ENCODE results near the gene CYP3A4. TPM values are rescaled to one million over a fixed set of nuclear protein-coding genes. Genes with fewer than 3 reads are reported as not detected.
"Not testable (repeated sequence)": the region's sequence is repeated elsewhere in the genome, so short reads cannot be mapped to it uniquely, and the experiment has no call there.

Gene CYP3A4
- total RNA-seq, 1 experiment from 2014 or later: not detected

DNA sequence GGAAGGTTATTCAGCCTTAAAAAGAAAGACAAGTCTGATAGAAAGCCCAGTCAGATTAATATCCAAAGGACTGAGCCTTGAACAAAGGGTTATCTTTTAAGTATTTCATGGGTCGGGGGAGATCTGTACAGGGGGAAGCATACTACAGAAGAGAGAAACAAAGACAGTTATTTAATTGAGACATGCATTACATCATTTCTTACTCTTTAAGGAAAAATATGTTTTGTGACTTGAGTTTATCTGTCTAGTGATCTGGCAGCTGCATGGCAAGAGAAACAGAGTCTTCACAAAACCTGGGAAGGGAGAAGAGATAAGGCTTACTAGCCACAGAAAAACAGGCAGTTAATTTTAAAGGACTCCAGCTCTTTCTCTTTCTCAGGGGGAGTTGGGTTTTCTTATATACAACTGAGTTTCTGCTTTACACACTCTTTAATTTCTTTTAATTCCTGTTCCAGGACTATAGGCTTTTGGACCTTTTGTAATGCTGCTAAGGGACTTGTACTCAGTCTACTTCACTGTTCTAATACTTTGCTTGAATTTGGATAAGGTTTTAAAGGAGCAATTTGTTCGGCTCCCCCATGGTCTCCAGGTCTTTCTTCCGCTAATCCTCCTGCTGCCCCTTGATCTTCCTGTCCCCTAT, 23.0 kb upstream of the CYP3A4 start:
- H3K27me3 ChIP-seq (replicated peaks; ENCODE audit: control insufficient read depth, insufficient read depth, low read length): no peaks in the 10 kb centered on the region
- no TSS peak for BruUV-seq (replicated peaks)
- DNase-seq: no peak
- Mint-ChIP-seq H3K4me1 (ENCODE audit: low read depth, unreplicated experiment) (no peaks in the 10 kb centered on the region), H3K27me3 (ENCODE audit: insufficient read depth, unreplicated experiment) (peaks cover 6% of the 10 kb centered on the region), H3K9me3 (ENCODE audit: unreplicated experiment) (peaks cover 22% of the 10 kb centered on the region), H3K27ac (ENCODE audit: unreplicated experiment) (no peak overlapping the region), H3K4me3 (ENCODE audit: unreplicated experiment) (no peak overlapping the region), H3K36me3 (ENCODE audit: insufficient read depth, unreplicated experiment) (no peaks in the 10 kb centered on the region)
- TF ChIP-seq, protein P1, sequence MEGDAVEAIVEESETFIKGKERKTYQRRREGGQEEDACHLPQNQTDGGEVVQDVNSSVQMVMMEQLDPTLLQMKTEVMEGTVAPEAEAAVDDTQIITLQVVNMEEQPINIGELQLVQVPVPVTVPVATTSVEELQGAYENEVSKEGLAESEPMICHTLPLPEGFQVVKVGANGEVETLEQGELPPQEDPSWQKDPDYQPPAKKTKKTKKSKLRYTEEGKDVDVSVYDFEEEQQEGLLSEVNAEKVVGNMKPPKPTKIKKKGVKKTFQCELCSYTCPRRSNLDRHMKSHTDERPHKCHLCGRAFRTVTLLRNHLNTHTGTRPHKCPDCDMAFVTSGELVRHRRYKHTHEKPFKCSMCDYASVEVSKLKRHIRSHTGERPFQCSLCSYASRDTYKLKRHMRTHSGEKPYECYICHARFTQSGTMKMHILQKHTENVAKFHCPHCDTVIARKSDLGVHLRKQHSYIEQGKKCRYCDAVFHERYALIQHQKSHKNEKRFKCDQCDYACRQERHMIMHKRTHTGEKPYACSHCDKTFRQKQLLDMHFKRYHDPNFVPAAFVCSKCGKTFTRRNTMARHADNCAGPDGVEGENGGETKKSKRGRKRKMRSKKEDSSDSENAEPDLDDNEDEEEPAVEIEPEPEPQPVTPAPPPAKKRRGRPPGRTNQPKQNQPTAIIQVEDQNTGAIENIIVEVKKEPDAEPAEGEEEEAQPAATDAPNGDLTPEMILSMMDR (IDR thresholded peaks at IDR 0.05; ENCODE audit: insufficient read depth in 1 of 2, low read depth in 1 of 2, low read length in 1 of 2, severe bottlenecking in 1 of 2, unreplicated experiment in 1 of 2): no peak
- H3K9me3 ChIP-seq: peaks cover 12% of the 10 kb centered on the region
- no peak overlapping the region for H3K4me3 ChIP-seq (ENCODE audit: low read depth, low read length)
- ChIA-PET POLR2A (no interaction called here), CTCF (no interaction called here)
- H3K4me1 ChIP-seq: no peaks in the 10 kb centered on the region
- no peaks in the 10 kb centered on the region for H3K36me3 ChIP-seq (ENCODE audit: control insufficient read depth, insufficient read depth, low read length)
- intact Hi-C loops (cut with micrococcal nuclease; ENCODE audit: unreplicated experiment): no loop called here

DNA sequence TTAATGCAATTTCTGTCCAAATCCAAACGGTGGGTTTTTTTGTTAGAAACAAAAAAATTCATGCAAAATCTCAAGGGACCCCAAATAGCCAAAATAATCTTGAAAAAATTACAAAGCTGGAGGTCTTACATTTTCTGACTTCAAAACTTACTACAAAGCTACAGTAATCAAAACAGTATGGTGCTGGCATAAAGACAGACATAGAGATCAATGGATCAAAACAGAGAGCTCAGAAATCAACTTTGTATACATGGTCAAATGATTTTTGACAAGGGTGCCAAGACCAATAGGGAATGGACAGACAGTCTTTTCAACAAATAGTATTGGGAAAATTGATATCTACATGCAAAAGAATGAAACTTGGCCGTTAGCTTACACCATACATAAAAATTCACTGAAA, 21.7 kb upstream of the CYP3A4 start:
- no TSS peak for BruUV-seq (replicated peaks)
- ChIA-PET CTCF (no interaction called here), POLR2A (no interaction called here)
- Histone ChIP-seq H3K9me3 (peaks cover 12% of the 10 kb centered on the region), H3K4me3 (ENCODE audit: low read depth, low read length) (no peak overlapping the region), H3K36me3 (ENCODE audit: control insufficient read depth, insufficient read depth, low read length) (no peaks in the 10 kb centered on the region), H3K27me3 (replicated peaks; ENCODE audit: control insufficient read depth, insufficient read depth, low read length) (no peaks in the 10 kb centered on the region), H3K4me1 (no peaks in the 10 kb centered on the region)
- peaks cover 9% of the 10 kb centered on the region for H3K27me3 Mint-ChIP-seq (ENCODE audit: insufficient read depth, unreplicated experiment)
- no peak overlapping the region for H3K27ac Mint-ChIP-seq (ENCODE audit: unreplicated experiment)
- intact Hi-C loops (cut with micrococcal nuclease; ENCODE audit: unreplicated experiment): no loop called here
- no peak overlapping the region for H3K4me3 Mint-ChIP-seq (ENCODE audit: unreplicated experiment)
- no peaks in the 10 kb centered on the region for H3K4me1 Mint-ChIP-seq (ENCODE audit: low read depth, unreplicated experiment)
- H3K9me3 Mint-ChIP-seq (ENCODE audit: unreplicated experiment): peaks cover 22% of the 10 kb centered on the region
- no peaks in the 10 kb centered on the region for H3K36me3 Mint-ChIP-seq (ENCODE audit: insufficient read depth, unreplicated experiment)
- DNase-seq: no peak
- TF ChIP-seq, protein P1 (IDR thresholded peaks at IDR 0.05; ENCODE audit: insufficient read depth in 1 of 2, low read depth in 1 of 2, low read length in 1 of 2, severe bottlenecking in 1 of 2, unreplicated experiment in 1 of 2): no peak

- H3K36me3 ChIP-seq (ENCODE audit: control insufficient read depth, insufficient read depth, low read length); H3K27me3 ChIP-seq (replicated peaks; ENCODE audit: control insufficient read depth, insufficient read depth, low read length); H3K4me1 Mint-ChIP-seq (ENCODE audit: low read depth, unreplicated experiment); BruUV-seq (replicated peaks); DNase-seq; POLR2A ChIA-PET; H3K4me3 Mint-ChIP-seq (ENCODE audit: unreplicated experiment); H3K4me1 ChIP-seq; intact Hi-C loops (cut with micrococcal nuclease; ENCODE audit: unreplicated experiment); CTCF ChIA-PET; H3K36me3 Mint-ChIP-seq (ENCODE audit: insufficient read depth, unreplicated experiment); H3K4me3 ChIP-seq (ENCODE audit: low read depth, low read length); H3K27ac Mint-ChIP-seq (ENCODE audit: unreplicated experiment): not testable (repeated sequence)
- peaks cover 12% of the 10 kb centered on the region for H3K9me3 ChIP-seq
- Mint-ChIP-seq H3K9me3 (ENCODE audit: unreplicated experiment) (peaks cover 28% of the 10 kb centered on the region), H3K27me3 (ENCODE audit: insufficient read depth, unreplicated experiment) (peaks cover 12% of the 10 kb centered on the region)
Measured at GRCh38 chr7:99803118-99803517, 19.1 kb upstream of the CYP3A4 start.

DNA sequence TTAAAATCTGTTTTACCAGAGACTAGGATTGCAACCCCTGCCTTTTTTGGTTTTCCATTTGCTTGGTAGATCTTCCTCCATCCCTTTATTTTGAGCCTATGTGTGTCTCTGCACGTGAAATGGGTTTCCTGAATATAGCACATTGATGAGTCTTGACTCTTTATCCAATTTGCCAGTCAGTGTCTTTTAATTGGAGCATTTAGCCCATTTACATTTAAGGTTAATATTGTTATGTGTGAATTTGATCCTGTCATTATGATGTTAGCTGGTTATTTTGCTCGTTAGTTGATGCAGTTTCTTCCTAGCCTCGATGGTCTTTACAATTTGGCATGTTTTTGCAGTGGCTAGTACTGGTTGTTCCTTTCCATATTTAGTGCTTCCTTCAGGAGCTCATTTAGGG, 17.4 kb upstream of the CYP3A4 start:
- H3K27ac Mint-ChIP-seq (ENCODE audit: unreplicated experiment); intact Hi-C loops (cut with micrococcal nuclease; ENCODE audit: unreplicated experiment); H3K36me3 Mint-ChIP-seq (ENCODE audit: insufficient read depth, unreplicated experiment); H3K36me3 ChIP-seq (ENCODE audit: control insufficient read depth, insufficient read depth, low read length); H3K4me1 ChIP-seq; POLR2A ChIA-PET; BruUV-seq (replicated peaks); H3K4me3 ChIP-seq (ENCODE audit: low read depth, low read length); CTCF ChIA-PET; H3K4me3 Mint-ChIP-seq (ENCODE audit: unreplicated experiment); DNase-seq; H3K27me3 ChIP-seq (replicated peaks; ENCODE audit: control insufficient read depth, insufficient read depth, low read length); H3K4me1 Mint-ChIP-seq (ENCODE audit: low read depth, unreplicated experiment): not testable (repeated sequence)
- H3K9me3 Mint-ChIP-seq (ENCODE audit: unreplicated experiment): peaks cover 33% of the 10 kb centered on the region
- peaks cover 12% of the 10 kb centered on the region for H3K9me3 ChIP-seq
- peaks cover 12% of the 10 kb centered on the region for H3K27me3 Mint-ChIP-seq (ENCODE audit: insufficient read depth, unreplicated experiment)

Measured in Caco-2 (cell line).